Globus pallidus (tissue), 1 donor: ENCODE results near the gene MAPKAPK3.

Experiments used
- DNase-seq: peaks from one replicate; pipeline ENCODE4 v3.0.0-alpha.2; 2015; ENCODE audit warnings: low spot score

Gene MAPKAPK3

GRCh38 chr3:50587806-50588758 lies 28.9 kb upstream of the MAPKAPK3 start:
- no peak for DNase-seq

- DNase-seq, result no peak
Measured at GRCh38 chr3:50588759-50589433, 28.1 kb upstream of the MAPKAPK3 start.

GRCh38 chr3:50591196-50591741 lies 25.7 kb upstream of the MAPKAPK3 start:
- DNase-seq, result no peak

- DNase-seq, result no peak
Measured at GRCh38 chr3:50592568-50592967, 24.4 kb upstream of the MAPKAPK3 start.

- DNase-seq, result no peak
Measured at GRCh38 chr3:50594253-50594785, 22.6 kb upstream of the MAPKAPK3 start.

GRCh38 chr3:50599115-50599715 lies 17.7 kb upstream of the MAPKAPK3 start:
- no peak for DNase-seq

- DNase-seq, result no peak
Measured at GRCh38 chr3:50599716-50600118, 17.2 kb upstream of the MAPKAPK3 start.

- no peak for DNase-seq
Measured at GRCh38 chr3:50600141-50600753, 16.7 kb upstream of the MAPKAPK3 start.

- DNase-seq, result peak; percentile 58
Measured at GRCh38 chr3:50600841-50601591, 15.9 kb upstream of the MAPKAPK3 start.

GRCh38 chr3:50602595-50603191 lies 14.3 kb upstream of the MAPKAPK3 start:
- no peak for DNase-seq

- DNase-seq, result no peak
Measured at GRCh38 chr3:50603261-50604109, 13.5 kb upstream of the MAPKAPK3 start.

- no peak for DNase-seq
Measured at GRCh38 chr3:50604110-50604621, 12.8 kb upstream of the MAPKAPK3 start.

- no peak for DNase-seq
Measured at GRCh38 chr3:50604628-50605588, 12.0 kb upstream of the MAPKAPK3 start.

GRCh38 chr3:50605901-50606326 lies 11.0 kb upstream of the MAPKAPK3 start:
- DNase-seq, result no peak

- no peak for DNase-seq
Measured at GRCh38 chr3:50606596-50606995, 10.4 kb upstream of the MAPKAPK3 start.

- no peak for DNase-seq
Measured at GRCh38 chr3:50607271-50608091, 9.5 kb upstream of the MAPKAPK3 start.

GRCh38 chr3:50608278-50608677 lies 8.7 kb upstream of the MAPKAPK3 start:
- no peak for DNase-seq
